ENCODE results near the gene CYBA.

Gene CYBA

DNA sequence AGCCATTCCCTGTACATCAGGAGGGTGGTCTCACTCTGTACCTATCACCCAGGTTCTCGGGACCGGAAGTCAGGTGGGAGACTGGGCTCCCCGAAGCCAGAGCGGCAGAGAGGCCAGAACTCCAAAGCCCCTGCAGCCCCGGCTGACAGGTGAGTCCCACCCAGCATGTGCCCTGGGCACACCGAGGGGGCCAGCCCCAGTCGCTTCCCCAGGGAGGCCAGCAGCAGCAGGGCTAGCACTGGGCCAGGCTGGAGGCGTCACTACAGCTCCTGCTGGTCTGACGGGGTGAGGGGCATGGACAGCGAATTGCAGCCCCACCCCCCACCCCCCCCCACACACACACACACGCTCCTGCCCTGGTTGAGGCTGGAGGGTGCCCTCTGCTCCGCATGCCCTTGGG lies 20.4 kb downstream of the CYBA start:
- no peak for DNase-seq (ENCODE audit: low spot score)

- DNase-seq (ENCODE audit: low spot score), result no peak
Measured at GRCh38 chr16:88629835-88630234, 21.0 kb downstream of the CYBA start.

GRCh38 chr16:88628512-88628974 lies 22.3 kb downstream of the CYBA start:
- DNase-seq (ENCODE audit: low spot score), result no peak

DNA sequence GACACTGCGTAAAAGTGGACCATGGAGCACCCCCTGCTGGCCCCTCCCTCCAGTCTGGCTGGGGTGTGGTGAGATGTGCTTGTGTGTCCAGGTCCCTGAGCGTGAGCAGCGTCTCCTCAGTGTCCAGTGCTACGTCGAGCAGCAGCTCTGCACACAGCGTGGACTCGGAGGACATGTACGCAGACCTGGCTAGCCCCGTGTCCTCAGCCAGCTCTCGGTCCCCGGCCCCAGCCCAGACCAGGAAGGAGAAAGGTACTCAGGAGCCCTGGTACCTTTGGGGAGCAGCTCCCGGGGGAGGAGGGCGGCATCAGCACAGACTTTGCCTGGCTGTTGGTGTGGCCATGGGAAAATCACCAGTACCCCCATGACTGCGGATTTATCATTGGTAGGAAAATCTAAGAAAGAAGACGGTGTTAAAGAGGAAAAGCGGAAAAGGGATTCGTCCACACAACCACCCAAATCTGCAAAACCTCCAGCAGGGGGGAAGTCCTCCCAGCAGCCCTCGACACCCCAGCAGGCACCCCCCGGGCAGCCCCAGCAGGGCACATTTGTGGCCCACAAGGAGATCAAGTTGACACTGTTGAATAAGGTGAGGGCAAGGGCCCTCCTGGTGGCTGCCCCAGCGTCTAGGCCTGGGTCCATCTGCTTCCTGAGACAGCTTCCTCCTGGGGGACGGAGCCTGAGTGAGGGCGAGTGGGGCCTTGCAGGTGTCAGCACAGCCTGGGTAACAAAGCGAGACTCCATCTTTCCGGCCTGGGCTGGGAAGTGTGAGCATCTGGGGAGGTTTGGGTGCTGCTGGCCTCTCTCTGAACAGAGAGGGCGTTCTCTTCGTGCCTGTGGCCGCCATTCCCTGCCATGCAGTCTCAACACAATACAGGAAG lies 23.1 kb downstream of the CYBA start:
- DNase-seq (ENCODE audit: low spot score), result no peak

GRCh38 chr16:88626646-88627045 lies 24.2 kb downstream of the CYBA start:
- no peak for DNase-seq (ENCODE audit: low spot score)

GRCh38 chr16:88624977-88625576 lies 25.8 kb downstream of the CYBA start:
- peak; percentile 19 for DNase-seq (ENCODE audit: low spot score)

DNA sequence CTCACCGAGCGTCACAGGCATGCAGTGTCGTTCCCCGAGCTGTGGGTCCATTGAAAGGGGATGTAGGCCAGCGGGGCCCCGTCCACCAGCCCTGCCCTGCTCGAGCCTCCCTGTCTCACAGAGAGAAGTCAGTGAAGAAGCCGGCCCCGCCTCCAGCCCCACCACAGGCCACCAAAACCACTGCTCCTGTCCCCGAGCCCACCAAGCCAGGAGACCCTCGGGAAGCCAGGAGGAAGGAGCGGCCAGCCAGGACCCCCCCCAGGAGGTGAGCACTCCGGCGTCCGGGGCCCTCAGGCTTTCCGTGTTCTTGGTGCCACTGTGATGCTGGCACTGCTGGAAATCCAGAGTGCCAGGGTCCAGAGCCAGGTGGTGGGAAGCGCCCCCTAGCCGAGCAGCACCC lies 26.4 kb downstream of the CYBA start:
- no peak for DNase-seq (ENCODE audit: low spot score)

GRCh38 chr16:88623858-88624257 lies 27.0 kb downstream of the CYBA start:
- DNase-seq (ENCODE audit: low spot score), result no peak

DNA sequence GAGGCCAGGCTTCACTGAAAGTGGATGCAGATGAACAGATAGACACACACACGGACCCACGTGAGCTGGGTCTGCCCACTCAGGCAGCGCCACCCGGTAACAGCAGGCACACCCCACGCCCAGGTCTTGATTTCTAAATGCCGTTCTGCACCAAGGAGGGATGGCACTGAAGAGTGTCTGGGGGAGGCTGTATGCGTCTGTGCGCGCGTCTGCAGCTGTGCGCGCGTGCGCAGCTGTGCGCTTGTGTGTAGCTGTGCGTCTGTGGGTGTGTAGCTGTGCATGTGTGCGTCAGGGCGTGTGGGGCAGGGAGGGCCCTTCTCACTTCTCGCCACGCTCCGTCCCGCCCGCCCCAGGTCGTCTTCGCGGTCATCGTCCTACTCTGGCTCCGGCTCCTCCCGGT lies 28.0 kb downstream of the CYBA start:
- no peak for DNase-seq (ENCODE audit: low spot score)

DNA sequence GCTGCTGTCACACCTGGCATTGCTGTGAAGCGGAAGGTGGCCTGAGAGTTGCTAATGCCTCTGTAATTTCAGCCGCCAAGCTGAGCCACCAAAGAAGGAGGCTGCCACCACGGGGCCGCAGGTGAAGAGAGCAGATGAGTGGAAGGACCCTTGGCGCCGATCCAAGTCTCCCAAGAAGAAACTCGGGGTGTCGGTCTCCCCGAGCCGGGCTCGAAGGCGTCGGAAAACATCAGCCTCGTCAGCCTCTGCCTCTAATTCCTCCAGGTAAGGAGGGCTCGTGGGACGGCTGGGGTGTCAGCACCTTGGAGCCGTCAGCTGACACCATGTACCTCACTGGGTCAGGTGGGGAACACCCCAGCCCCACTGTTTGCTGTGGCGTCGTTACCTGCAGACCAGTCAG lies 28.7 kb downstream of the CYBA start:
- DNase-seq (ENCODE audit: low spot score), result no peak

DNA sequence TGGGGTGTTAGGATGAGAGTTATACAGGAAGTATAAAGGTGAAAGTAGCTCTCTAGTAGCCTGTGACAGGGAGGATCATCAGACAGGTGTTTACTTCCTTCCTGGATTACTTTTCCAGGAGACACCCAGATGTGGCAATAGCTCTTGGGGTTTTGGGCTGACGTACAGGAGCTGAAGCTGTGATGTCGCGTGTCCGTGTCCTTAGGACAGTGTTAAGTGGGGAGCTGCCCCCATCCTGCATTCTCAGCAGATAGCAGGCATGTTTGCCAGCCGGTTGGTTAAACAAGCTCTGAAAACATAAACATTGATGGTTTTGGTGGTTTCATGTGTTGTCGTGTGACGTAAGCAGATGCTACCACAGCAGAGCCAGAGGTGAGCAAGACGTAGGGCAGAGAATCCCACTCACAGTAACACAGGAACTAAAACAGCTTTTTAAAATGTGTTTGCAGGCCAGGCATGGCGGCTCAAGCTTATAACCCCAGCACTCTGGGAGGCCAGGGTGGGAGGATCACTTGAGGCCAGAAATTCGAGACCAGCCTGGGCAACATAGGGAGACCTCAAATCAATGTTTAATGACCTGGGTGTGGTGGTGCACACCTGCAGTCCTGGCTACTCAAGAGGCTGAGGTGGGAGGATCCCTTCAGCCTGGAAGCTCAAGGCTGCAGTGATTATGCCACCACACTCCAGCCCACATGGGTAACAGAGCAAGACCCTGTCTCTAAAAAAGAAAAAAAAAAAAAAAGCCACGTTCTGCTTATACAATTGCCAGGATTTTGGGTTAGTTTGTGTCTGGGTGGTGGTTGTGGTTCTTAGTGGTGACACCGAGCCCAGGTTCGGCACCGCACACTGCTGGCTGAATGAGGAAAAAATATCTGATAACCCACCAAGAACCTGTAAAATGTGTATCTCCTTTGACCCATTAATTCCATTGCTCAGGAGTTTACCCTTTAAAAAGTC lies 30.7 kb downstream of the CYBA start:
- peak; percentile 66 for DNase-seq (ENCODE audit: low spot score)

DNA sequence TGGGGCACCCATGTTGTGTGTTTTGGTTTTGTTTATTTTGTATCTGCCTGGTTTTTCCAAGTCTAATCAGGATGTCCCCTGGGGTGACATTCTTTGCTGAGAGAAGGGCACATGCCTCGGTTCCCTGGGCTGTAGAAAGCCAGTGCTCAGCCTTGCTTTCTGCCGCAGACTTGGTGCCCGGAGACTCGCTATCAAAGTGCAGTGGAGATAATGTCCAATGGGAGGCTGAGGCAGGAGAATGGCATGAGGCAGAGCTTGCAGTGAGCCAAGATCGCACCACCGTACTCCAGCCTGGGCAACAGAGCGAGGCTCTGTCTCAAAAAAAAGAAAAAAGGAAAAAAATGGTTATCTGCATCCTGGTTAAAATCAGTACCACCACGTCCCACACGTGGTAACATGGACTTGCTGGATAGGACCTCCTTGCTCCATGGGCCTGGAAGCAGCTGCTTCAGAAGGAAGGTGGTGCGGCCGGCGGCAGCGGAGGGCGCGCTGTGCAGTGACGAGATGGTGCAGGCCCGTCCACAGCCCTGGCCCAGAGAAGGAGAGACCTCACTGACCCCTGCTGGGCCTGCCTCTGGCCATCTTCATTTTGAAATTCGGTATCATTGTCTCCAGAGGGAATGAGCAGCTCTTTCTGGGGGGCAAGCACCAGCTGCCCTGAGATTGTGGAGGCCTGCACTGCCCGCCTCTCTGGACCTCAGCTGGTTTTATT lies 31.7 kb downstream of the CYBA start:
- DNase-seq (ENCODE audit: low spot score), result no peak

DNA sequence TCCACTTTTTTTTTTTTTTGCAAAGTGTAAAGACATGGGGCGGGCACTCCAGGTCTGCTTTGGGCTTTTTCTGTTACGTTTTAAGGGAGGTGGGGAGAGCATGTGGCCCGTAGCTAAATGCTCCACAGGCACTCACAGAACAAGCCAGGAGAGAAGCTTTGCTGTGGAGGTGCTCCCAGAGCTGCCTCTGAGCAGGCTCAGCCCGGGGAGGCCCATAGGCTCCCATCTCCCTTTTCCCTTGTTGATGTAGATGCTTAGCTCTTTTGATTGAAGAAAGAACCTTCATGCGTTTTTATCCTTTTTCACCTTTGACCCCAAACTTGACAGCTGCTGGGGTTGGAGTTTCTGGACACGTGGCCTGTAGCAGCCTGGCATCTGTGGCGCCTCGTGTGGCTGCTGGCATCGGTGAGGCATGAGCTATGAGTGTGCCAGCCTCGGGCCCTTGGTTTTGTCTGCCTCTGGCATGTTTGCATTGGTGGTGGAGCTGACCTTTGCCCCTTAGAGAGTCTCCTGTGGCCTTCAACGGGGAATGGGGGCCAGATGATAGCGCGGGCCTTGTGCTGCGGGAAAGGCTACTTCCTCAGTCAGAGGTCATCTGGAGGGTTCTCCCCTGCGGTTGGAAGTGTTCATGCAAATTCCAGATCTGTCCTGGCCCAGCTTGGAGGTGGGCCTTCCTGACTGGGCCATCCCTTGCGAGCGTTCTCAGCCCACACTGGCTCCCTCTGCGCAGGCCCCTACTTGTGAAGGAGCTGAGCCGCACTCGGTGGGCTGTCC lies 32.5 kb downstream of the CYBA start:
- DNase-seq (ENCODE audit: low spot score), result no peak

- no peak for DNase-seq (ENCODE audit: low spot score)
Measured at GRCh38 chr16:88617268-88618031, 33.4 kb downstream of the CYBA start.

DNA sequence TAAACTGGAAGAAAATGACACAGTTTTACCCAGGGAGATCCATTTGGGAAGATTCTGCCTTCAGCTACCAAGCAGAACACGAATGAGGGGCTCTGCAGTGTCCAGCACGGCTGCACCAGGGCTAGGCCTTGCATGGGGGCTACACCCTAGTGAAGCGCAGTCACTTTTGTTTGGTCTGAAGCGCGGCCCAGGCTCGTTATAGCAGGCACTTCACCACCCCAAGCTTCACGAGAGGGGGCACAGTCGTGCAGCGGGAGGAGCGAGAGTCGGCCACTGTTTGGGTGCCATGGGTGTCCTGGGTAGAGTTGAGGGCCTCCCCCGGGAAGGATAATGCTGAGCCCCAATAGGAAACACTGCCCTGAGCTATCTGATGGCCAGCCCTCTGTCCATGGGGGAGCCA lies 34.1 kb downstream of the CYBA start:
- DNase-seq (ENCODE audit: low spot score), result no peak

DNA sequence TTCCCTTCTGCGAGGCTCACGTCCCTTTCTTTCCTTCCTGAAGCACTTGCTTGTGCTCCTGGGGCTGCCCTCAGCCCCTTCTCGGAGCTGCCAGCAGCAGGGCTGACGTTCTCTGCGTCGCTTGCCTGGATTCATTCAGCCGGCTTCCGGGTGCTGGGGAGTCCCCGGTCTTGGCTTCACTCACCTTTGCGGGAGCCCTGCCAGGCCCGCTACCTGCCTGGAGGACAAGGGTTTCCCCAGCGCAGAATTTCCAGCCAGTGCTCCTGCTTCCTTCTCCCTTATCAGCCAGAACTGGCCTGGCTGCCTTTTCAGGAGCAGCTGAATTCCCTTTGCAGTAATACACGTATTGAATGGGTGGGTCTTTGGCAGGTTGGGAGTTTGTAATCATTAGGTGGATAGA lies 34.5 kb downstream of the CYBA start:
- no peak for DNase-seq (ENCODE audit: low spot score)

DNA sequence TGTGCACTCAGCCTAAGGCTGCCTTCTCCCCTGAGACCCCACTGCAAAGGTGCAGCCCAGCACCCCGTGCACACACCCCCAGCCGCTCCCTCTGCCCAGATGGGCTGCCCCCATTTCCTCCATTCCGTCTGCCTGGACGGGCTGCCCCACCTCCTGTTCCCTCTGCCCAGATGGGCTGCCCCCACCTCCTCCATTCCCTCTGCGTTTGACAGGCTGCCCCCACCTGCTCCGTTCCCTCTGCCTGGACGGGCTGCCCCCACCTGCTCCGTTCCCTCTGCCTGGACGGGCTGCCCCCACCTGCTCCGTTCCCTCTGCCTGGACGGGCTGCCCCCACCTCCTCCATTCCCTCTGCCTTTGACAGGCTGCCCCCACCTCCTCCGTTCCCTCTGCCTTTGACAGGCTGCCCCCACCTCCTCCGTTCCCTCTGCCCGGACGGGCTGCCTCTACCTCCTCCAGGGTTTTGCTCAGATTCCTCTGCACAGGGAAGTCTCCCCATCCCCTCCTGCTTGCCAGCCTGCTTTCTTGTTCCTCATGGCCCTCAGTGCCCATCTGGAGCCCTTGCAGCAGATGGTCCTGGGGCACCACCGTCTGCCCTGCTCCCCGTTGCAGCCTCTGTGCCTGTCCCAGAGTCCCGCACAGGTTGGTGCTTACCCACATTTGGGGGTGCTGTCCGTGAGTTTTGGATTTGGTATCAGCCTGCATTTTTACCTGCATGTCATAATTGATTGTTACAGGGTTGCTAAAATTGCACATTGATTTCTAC lies 35.9 kb downstream of the CYBA start:
- no peak for DNase-seq (ENCODE audit: low spot score)

DNA sequence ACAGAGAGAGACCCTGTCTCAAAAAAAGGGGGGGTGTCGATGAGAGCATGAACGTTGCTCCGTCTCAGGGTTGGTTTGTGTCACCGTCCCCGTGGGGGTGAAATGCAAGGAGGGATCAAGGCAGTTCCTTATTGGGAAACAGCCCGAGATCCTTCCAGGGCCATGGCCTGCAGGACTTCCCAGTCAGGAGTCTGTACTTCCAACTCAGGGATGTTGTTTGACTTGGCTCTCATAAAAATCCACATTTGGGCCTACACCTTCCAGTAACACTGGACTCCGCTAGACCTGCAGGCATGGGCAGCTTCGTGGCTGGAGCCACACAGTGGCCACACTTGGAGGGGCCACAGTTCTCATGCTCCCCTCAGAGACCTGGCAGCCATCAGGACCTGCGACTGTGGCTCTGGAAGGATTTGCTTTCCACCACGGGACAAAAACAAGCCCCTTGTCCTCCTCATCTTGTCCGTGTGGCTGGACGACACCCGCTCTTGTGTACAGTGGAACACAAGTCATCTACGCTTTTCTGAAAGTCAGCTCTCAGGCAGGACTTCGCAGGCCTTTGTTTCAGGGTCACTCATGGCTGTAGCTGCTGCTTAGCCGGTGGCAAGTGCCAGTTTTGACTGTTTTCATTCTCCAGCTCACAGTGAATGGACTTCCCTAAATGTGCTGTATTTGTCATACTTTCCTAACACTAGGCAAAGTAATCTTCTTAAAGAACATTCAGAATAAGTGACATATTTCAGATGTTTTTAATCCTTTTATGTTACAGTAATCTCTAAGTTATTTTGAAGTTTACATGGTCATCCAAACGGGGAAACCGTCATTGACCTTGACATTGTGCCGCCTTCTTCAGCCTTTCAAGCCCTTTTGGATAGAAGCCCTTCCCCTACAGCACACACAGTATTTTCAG lies 36.7 kb downstream of the CYBA start:
- DNase-seq (ENCODE audit: low spot score), result no peak
